HG03460 (cell line): ENCODE measurements around the gene MOGAT3.

Source experiments
- ATAC-seq: cut with Tn5 transposase; IDR thresholded peaks from one replicate; pipeline ENCODE4 v1.9.1; 2021; ENCODE audit not compliant: unreplicated experiment

Gene MOGAT3

GRCh38 chr7:101173752-101174244 lies 27.0 kb downstream of the MOGAT3 start:
- peak; percentile 58 for ATAC-seq

GRCh38 chr7:101172854-101173751 lies 27.7 kb downstream of the MOGAT3 start:
- ATAC-seq = no peak

- ATAC-seq = no peak
These were observed 28.6 kb downstream of the MOGAT3 start for GRCh38 chr7:101172005-101172853.

GRCh38 chr7:101171442-101171837 lies 29.4 kb downstream of the MOGAT3 start:
- no peak for ATAC-seq

- ATAC-seq = no peak
These were observed 30.0 kb downstream of the MOGAT3 start for GRCh38 chr7:101170617-101171441.

GRCh38 chr7:101169838-101170551 lies 30.8 kb downstream of the MOGAT3 start:
- ATAC-seq = no peak

GRCh38 chr7:101169110-101169837 lies 31.6 kb downstream of the MOGAT3 start:
- no peak for ATAC-seq

- no peak for ATAC-seq
These were observed 32.3 kb downstream of the MOGAT3 start for GRCh38 chr7:101168412-101169049.

- ATAC-seq = no peak
These were observed 33.0 kb downstream of the MOGAT3 start for GRCh38 chr7:101167645-101168411.

- ATAC-seq = no peak
These were observed 33.8 kb downstream of the MOGAT3 start for GRCh38 chr7:101166909-101167644.

GRCh38 chr7:101166648-101166908 lies 34.3 kb downstream of the MOGAT3 start:
- no peak for ATAC-seq

GRCh38 chr7:101165958-101166647 lies 34.7 kb downstream of the MOGAT3 start:
- no peak for ATAC-seq

- ATAC-seq = peak; percentile 51
These were observed 35.5 kb downstream of the MOGAT3 start, which contains the start of gene VGF for GRCh38 chr7:101165075-101165957. Gene VGF (minus strand): TSS chr7:101165569. CDS start chr7:101164843, 726 bp downstream.

- no peak for ATAC-seq
These were observed 36.6 kb downstream of the MOGAT3 start for GRCh38 chr7:101164071-101164840.

- no peak for ATAC-seq
These were observed 37.4 kb downstream of the MOGAT3 start for GRCh38 chr7:101163279-101164070.
